ENCODE data around the gene EED. TPM values are rescaled to one million over a fixed set of nuclear protein-coding genes. Genes with fewer than 3 reads are reported as not detected.
"Not testable (repeated sequence)": the region's sequence is repeated elsewhere in the genome, so short reads cannot be mapped to it uniquely, and the experiment has no call there.

Gene EED
- total RNA-seq, 1 experiment from 2014 or later, result 25.2 TPM

GRCh38 chr11:86228269-86229038, 16.1 kb upstream of the EED start:
- no peak for ATAC-seq
- intact Hi-C loops (cut with micrococcal nuclease), result no loop called here
- no peaks in the 10 kb centered on the region for H4K20me1 ChIP-seq (ENCODE audit: insufficient read depth)
- no peak for DNase-seq (ENCODE audit: low read depth, low spot score)
- H3K79me2 ChIP-seq (ENCODE audit: insufficient read depth, low read length), result no peaks in the 10 kb centered on the region
- RAD21 ChIA-PET (ENCODE audit: low non-redundant PET in 1 of 2, low total read pairs in 2 of 2, uncharacterized antibody in 2 of 2, unreplicated experiment in 2 of 2), result no interaction called here
- H3K4me1 ChIP-seq (ENCODE audit: control insufficient read depth in 1 of 2, insufficient read depth in 2 of 2, low read length in 2 of 2), result peaks cover 5 to 26% of the 10 kb centered on the region in 2 experiments
- H3K4me2 ChIP-seq (ENCODE audit: low read length), result peak overlapping the region; percentile 24; the same call in 1 of the 2 replicates
- H3K9me2 ChIP-seq (ENCODE audit: insufficient read depth), result no peaks in the 10 kb centered on the region
- H3K4me3 ChIP-seq (replicated peaks in 1 of 2; ENCODE audit: low read depth in 1 of 2, low read length in 2 of 2), result no peak overlapping the region
- H3K9me3 ChIP-seq (ENCODE audit: control insufficient read depth in 1 of 2, insufficient read depth in 1 of 2, low read depth in 1 of 2, low read length in 2 of 2), result no peaks in the 10 kb centered on the region
- no TSS peak for BruUV-seq (replicated peaks)
- H2AFZ ChIP-seq (ENCODE audit: low read depth, low read length, poor library complexity, severe bottlenecking), result peak overlapping the region; percentile 48
- CTCF ChIA-PET, result interaction anchor here (1.2 to 2.5 kb wide), 2 partner anchors 10 to 35 kb away, joined by 3 to 14 read pairs; no protein-coding TSS in a partner anchor
- no peaks in the 10 kb centered on the region for H3K36me3 ChIP-seq (ENCODE audit: control insufficient read depth in 1 of 2, insufficient read depth in 2 of 2, low read length in 2 of 2)
- H3K27me3 ChIP-seq (ENCODE audit: insufficient read depth, low read length), result no peaks in the 10 kb centered on the region
- POLR2A ChIA-PET, result no interaction called here
- no peak overlapping the region for H3K9ac ChIP-seq (ENCODE audit: low read length)
- H3K27ac ChIP-seq (ENCODE audit: low read depth, low read length), result no peak overlapping the region
- TF ChIP-seq SRF (IDR thresholded peaks at IDR 0.05; ENCODE audit: low read depth) (no peak), EZH2phosphoT487 (IDR thresholded peaks at IDR 0.05; ENCODE audit: borderline replicate concordance) (no peak), CTCF (IDR thresholded peaks at IDR 0.05 in 2 of 3, conservative IDR thresholded peaks at IDR 0.05 in 1 of 3; ENCODE audit: borderline replicate concordance in 1 of 3, insufficient read depth in 1 of 3, low read depth in 2 of 3, low read length in 2 of 3) (no peak), TCF7L2 (IDR thresholded peaks at IDR 0.05; ENCODE audit: borderline replicate concordance, extremely low read depth, insufficient read depth, insufficient read length) (no peak), POLR2AphosphoS5 (IDR thresholded peaks at IDR 0.05; ENCODE audit: low read depth, low read length) (no peak), ZBTB33 (IDR thresholded peaks at IDR 0.05; ENCODE audit: extremely low read depth, insufficient replicate concordance, low read length) (no peak), FOSL1 (IDR thresholded peaks at IDR 0.05; ENCODE audit: low read depth) (no peak), ZFX (IDR thresholded peaks at IDR 0.05) (no peak), SP1 (IDR thresholded peaks at IDR 0.05; ENCODE audit: low read depth) (no peak), YY1 (IDR thresholded peaks at IDR 0.05; ENCODE audit: extremely low read depth, insufficient replicate concordance, low read depth, low read length) (no peak), POLR2A (IDR thresholded peaks at IDR 0.05; ENCODE audit: borderline replicate concordance, extremely low read depth, insufficient read depth, insufficient read length) (no peak), EZH2 (IDR thresholded peaks at IDR 0.05) (no peak), ELF1 (IDR thresholded peaks at IDR 0.05; ENCODE audit: borderline replicate concordance, low read depth) (no peak), CBX3 (IDR thresholded peaks at IDR 0.05; ENCODE audit: low read depth) (no peak), ZNF274 (IDR thresholded peaks at IDR 0.05; ENCODE audit: low read depth, low read length) (no peak), MAX (IDR thresholded peaks at IDR 0.05) (no peak), RAD21 (IDR thresholded peaks at IDR 0.05; ENCODE audit: low read depth) (no peak), CEBPB (IDR thresholded peaks at IDR 0.05; ENCODE audit: low read depth) (no peak)

- peak overlapping the region; percentile 24; the same call in 1 of the 2 replicates for H3K4me2 ChIP-seq (ENCODE audit: low read length)
- H3K27me3 ChIP-seq (ENCODE audit: insufficient read depth, low read length); RAD21 ChIA-PET (ENCODE audit: low non-redundant PET in 1 of 2, low total read pairs in 2 of 2, uncharacterized antibody in 2 of 2, unreplicated experiment in 2 of 2); H3K9ac ChIP-seq (ENCODE audit: low read length); H3K4me3 ChIP-seq (replicated peaks in 1 of 2; ENCODE audit: low read depth in 1 of 2, low read length in 2 of 2); H3K9me3 ChIP-seq (ENCODE audit: control insufficient read depth in 1 of 2, insufficient read depth in 1 of 2, low read depth in 1 of 2, low read length in 2 of 2); H3K9me2 ChIP-seq (ENCODE audit: insufficient read depth); BruUV-seq (replicated peaks); H3K79me2 ChIP-seq (ENCODE audit: insufficient read depth, low read length); ATAC-seq; POLR2A ChIA-PET; H4K20me1 ChIP-seq (ENCODE audit: insufficient read depth); H3K27ac ChIP-seq (ENCODE audit: low read depth, low read length); DNase-seq (ENCODE audit: low read depth, low spot score); H3K36me3 ChIP-seq (ENCODE audit: control insufficient read depth in 1 of 2, insufficient read depth in 2 of 2, low read length in 2 of 2); intact Hi-C loops (cut with micrococcal nuclease): not testable (repeated sequence)
- H2AFZ ChIP-seq (ENCODE audit: low read depth, low read length, poor library complexity, severe bottlenecking), result peak overlapping the region; percentile 48
- peaks cover 5 to 26% of the 10 kb centered on the region in 2 experiments for H3K4me1 ChIP-seq (ENCODE audit: control insufficient read depth in 1 of 2, insufficient read depth in 2 of 2, low read length in 2 of 2)
- CTCF ChIA-PET, result interaction anchor here (1.4 to 2.5 kb wide), 3 partner anchors 10 to 35 kb away, joined by 8 to 14 read pairs (median 10); no protein-coding TSS in a partner anchor
These were observed 15.6 kb upstream of the EED start for GRCh38 chr11:86229039-86229330.

Measured in HCT116 (cell line).